HepG2 (cell line): Measurements from ENCODE around the gene RSPH1.

Source experiments
- POLR2AphosphoS5 ChIP-seq: IDR thresholded peaks from 2 replicates; pipeline ENCODE4 v1.6.1; 2012; ENCODE audit warnings: low read depth, low read length
- ZBTB26 ChIP-seq: IDR thresholded peaks from 2 replicates; pipeline ENCODE4 v1.6.1; 2016; ENCODE audit warnings: missing compliant biosample characterization, missing genetic modification reagents, borderline replicate concordance
- ZBTB8A ChIP-seq: sonication (generic); formaldehyde crosslinking; IDR thresholded peaks from 2 replicates; pipeline ENCODE4 v1.4.0; 2020; ENCODE audit warnings: mild to moderate bottlenecking, low read depth, missing genetic modification reagents, borderline replicate concordance
- ZNF274 ChIP-seq: sonication (generic); formaldehyde crosslinking; IDR thresholded peaks from 2 replicates; pipeline ENCODE4 v1.5.1; 2020; ENCODE audit warnings: mild to moderate bottlenecking, missing genetic modification reagents

GRCh38 chr21:42509244-42509643, 13.2 kb upstream of the RSPH1 start:
- no peak for TF ChIP-seq ZBTB8A (CRISPR knock-in tag)
- no peak for TF ChIP-seq ZBTB26 (CRISPR knock-in tag)
- TF ChIP-seq POLR2AphosphoS5 = no peak
- TF ChIP-seq ZNF274 (CRISPR knock-in tag) = no peak
